Measurements from ENCODE around the gene OR13C5. TPM values are rescaled to one million over a fixed set of nuclear protein-coding genes. Genes with fewer than 3 reads are reported as not detected.
"Not testable (repeated sequence)": the region's sequence is repeated elsewhere in the genome, so short reads cannot be mapped to it uniquely, and the experiment has no call there.

The OR13C5 gene, protein sequence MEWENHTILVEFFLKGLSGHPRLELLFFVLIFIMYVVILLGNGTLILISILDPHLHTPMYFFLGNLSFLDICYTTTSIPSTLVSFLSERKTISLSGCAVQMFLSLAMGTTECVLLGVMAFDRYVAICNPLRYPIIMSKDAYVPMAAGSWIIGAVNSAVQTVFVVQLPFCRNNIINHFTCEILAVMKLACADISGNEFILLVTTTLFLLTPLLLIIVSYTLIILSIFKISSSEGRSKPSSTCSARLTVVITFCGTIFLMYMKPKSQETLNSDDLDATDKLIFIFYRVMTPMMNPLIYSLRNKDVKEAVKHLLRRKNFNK
- total RNA-seq (2014; rRNA removed; shearing (Covaris generic); ENCODE audit: low replicate concordance), result not detected in 2 replicates

- DNase-seq (ENCODE audit: low read depth); in situ Hi-C loops (cut with HindIII; ENCODE audit: low pct_unique_long_range_greater_than_20kb, low sequenced_read_pairs): not testable (repeated sequence)
Measured at GRCh38 chr9:104599313-104599712, at the start of gene OR13C5. Gene OR13C5, minus strand, starts transcription at chr9:104599413. Its CDS starts 0 bp downstream, at chr9:104599413.

DNA sequence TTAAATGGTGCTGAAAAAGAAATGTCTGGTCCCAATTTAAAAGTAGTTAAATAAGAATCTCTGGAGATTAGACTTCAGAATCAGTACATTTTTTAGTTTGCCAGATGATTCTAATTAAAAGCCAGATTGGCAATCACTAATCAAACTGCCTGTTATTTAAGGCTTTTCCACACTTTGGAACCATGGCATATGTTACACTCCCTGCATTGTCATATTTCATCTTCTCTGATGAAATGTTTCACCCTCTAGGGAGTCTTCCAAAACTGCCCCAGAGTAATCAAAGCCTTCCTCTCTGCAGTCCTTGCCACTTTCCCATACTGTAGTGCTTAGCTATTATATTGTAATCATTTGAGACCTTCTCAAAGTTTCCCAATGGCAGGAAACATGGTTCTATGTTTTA lies 36.2 kb upstream of the OR13C5 start:
- no peak for DNase-seq (ENCODE audit: low read depth)
- in situ Hi-C loops (cut with HindIII; ENCODE audit: low pct_unique_long_range_greater_than_20kb, low sequenced_read_pairs), result no loop called here

GRCh38 chr9:104633976-104634520 lies 34.8 kb upstream of the OR13C5 start:
- no peak for DNase-seq (ENCODE audit: low read depth)
- in situ Hi-C loops (cut with HindIII; ENCODE audit: low pct_unique_long_range_greater_than_20kb, low sequenced_read_pairs), result no loop called here

DNA sequence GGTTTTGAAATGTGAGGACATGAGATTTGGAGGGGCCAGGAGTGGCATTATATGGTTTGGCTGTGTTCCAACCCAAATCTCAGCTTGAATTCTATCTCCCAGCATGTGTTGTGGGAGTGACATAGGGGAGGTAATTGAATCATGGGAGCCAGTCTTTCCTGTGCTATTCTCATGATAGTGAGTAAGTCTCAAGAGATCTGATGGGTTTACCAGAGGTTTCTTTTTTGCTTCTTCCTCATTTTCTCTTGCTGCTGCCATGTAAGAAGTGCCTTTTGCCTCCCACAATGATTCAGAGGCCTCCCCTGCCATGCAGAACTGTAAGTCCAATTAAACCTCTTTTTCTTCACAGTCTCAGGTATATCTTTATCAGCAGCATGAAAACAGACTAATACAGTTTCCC lies 26.8 kb upstream of the OR13C5 start:
- DNase-seq (ENCODE audit: low read depth); in situ Hi-C loops (cut with HindIII; ENCODE audit: low pct_unique_long_range_greater_than_20kb, low sequenced_read_pairs): not testable (repeated sequence)

GRCh38 chr9:104618104-104618503 lies 18.9 kb upstream of the OR13C5 start, which contains the start of gene OR13C9:
Gene OR13C9, minus strand, starts transcription at chr9:104618204. Its CDS starts 0 bp downstream, at chr9:104618204.
- in situ Hi-C loops (cut with HindIII; ENCODE audit: low pct_unique_long_range_greater_than_20kb, low sequenced_read_pairs), result no loop called here

DNA sequence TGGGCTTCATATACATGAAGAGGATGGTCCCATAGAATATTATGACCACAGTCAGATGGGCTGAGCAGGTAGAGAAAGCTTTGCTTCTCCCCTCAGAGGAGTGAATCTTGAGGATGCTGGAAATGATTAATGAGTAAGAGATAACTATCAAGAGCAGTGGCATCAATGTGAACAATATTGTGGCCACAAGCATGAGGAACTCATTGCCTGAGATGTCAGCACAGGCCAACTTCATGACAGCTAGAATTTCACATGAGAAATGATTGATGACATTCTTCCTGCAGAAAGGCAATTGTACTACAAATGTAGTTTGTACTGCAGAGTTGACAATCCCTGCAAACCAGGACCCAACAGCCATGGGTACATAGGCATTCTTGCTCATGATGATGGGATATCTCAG lies 18.2 kb upstream of the OR13C5 start:
- in situ Hi-C loops (cut with HindIII; ENCODE audit: low pct_unique_long_range_greater_than_20kb, low sequenced_read_pairs), result no loop called here
- DNase-seq (ENCODE audit: low read depth), result no peak

More at GRCh38 chr9:104618104-104618503, 18.9 kb upstream of the OR13C5 start, which contains the start of gene OR13C9:
- DNase-seq (ENCODE audit: low read depth), result no peak

GRCh38 chr9:104611213-104611612 lies 12.0 kb upstream of the OR13C5 start:
- in situ Hi-C loops (cut with HindIII; ENCODE audit: low pct_unique_long_range_greater_than_20kb, low sequenced_read_pairs), result no loop called here
- DNase-seq (ENCODE audit: low read depth), result no peak

- in situ Hi-C loops (cut with HindIII; ENCODE audit: low pct_unique_long_range_greater_than_20kb, low sequenced_read_pairs), result no loop called here
- DNase-seq (ENCODE audit: low read depth), result no peak
Measured at GRCh38 chr9:104608336-104608735, 9.1 kb upstream of the OR13C5 start.

GRCh38 chr9:104606152-104606551 lies 6.9 kb upstream of the OR13C5 start:
- in situ Hi-C loops (cut with HindIII; ENCODE audit: low pct_unique_long_range_greater_than_20kb, low sequenced_read_pairs), result no loop called here
- no peak for DNase-seq (ENCODE audit: low read depth)

DNA sequence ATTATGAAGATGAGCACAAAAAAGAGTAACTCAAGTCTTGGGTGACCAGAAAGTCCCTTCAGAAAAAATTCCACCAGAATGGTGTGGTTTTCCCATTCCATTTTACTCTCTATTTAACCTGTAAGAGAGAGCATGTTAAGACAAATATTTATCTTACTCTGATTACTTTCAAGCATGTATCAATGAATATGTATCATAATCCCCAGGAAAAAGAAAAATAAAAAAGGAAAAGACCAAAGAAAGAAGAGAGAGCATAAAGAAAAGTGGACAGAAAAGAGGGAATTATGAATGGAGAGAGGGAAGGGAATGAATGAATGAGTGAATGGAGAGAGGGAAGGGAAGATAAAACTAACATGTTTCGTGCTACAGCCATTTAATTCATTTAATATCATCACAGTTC lies 6.3 kb upstream of the OR13C5 start, which contains the start of gene OR13C2:
TSS of gene OR13C2 (minus strand) at position 101 of the 400 bp plus-strand sequence. CDS start at position 101, 0 bp downstream.
- in situ Hi-C loops (cut with HindIII; ENCODE audit: low pct_unique_long_range_greater_than_20kb, low sequenced_read_pairs); DNase-seq (ENCODE audit: low read depth): not testable (repeated sequence)

DNA sequence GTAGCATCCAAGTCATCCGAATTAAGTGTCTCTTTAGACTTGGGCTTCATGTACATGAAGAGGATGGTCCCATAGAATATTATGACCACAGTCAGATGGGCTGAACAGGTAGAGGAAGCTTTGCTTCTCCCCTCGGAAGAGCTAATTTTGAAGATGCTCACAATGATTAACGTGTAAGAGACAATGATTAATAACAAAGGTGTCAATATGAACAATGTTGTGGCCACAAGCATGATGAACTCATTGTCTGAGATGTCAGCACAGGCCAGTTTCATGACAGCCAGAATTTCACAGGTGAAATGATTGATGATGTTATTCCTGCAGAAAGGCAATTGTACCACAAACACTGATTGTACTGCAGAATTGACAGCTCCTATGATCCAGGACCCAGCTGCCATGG lies 5.6 kb upstream of the OR13C5 start:
- no peak for DNase-seq (ENCODE audit: low read depth)
- in situ Hi-C loops (cut with HindIII; ENCODE audit: low pct_unique_long_range_greater_than_20kb, low sequenced_read_pairs), result no loop called here

DNA sequence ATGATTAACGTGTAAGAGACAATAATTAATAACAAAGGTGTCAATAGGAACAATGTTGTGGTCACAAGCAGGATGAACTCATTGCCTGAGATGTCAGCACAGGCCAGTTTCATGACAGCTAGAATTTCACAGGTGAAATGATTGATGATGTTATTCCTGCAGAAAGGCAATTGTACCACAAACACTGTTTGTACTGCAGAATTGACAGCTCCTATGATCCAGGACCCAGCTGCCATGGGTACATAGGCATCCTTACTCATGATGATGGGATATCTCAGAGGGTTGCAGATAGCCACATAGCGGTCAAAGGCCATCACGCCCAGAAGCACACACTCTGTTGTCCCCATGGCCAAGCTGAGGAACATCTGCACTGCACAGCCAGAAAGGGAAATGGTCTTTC lies 464 bp downstream of the OR13C5 start:
- DNase-seq (ENCODE audit: low read depth); in situ Hi-C loops (cut with HindIII; ENCODE audit: low pct_unique_long_range_greater_than_20kb, low sequenced_read_pairs): not testable (repeated sequence)

GRCh38 chr9:104589626-104590025 lies 9.6 kb downstream of the OR13C5 start:
- in situ Hi-C loops (cut with HindIII; ENCODE audit: low pct_unique_long_range_greater_than_20kb, low sequenced_read_pairs), result no loop called here
- no peak for DNase-seq (ENCODE audit: low read depth)

DNA sequence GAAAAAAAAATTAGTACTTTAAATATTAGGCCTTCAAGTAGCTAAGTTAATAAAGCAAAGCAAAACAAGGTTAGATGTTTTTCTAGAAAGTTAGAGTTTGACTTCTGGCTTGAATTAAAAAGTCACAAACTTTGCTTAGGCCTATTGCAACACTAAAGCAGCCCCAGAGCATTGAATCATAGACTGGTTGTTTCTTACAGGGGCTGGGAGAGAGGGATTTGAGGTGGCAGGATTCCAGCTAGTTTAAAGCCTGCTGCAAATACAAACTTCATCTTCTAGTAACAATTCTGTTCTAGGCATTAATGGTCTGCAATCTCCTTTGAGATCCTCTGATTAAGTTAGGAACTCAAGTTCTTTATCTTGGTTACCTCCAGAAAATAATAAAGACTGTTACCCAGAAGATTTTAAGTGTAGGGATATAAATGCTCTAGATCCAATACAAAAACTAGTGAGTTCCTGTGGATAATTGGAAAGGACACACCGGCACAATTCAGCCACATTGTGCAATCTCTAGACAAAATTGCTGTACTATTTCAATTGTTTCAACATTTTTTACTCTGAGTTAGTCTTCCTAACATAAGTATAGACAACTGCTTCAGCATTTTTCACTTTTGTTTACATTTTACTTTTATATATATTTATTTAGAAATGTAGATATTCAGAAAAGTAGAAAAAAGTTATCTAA lies 12.6 kb downstream of the OR13C5 start:
- in situ Hi-C loops (cut with HindIII; ENCODE audit: low pct_unique_long_range_greater_than_20kb, low sequenced_read_pairs), result no loop called here
- DNase-seq (ENCODE audit: low read depth), result no peak

DNA sequence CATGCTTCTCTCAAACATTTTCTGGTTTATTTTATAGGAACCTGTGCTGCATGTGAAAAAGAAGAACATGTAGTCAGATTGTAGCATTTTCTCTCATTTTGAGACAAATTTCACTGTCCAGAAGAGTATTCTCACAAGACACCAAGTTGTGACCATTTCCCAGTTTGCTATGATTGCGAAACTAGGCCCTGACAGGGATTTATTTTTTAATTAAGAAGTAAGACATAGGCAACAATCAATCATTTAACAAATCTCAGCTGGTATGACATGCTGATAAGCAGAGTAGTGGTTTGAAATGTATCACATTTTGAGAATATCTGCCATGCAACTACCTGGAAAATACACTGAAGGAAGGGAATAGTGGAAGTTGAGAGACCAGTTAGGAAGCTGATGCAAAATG lies 18.7 kb downstream of the OR13C5 start:
- in situ Hi-C loops (cut with HindIII; ENCODE audit: low pct_unique_long_range_greater_than_20kb, low sequenced_read_pairs), result no loop called here
- DNase-seq (ENCODE audit: low read depth), result no peak

GRCh38 chr9:104577263-104577662 lies 21.9 kb downstream of the OR13C5 start:
- in situ Hi-C loops (cut with HindIII; ENCODE audit: low pct_unique_long_range_greater_than_20kb, low sequenced_read_pairs), result no loop called here
- no peak for DNase-seq (ENCODE audit: low read depth)

DNA sequence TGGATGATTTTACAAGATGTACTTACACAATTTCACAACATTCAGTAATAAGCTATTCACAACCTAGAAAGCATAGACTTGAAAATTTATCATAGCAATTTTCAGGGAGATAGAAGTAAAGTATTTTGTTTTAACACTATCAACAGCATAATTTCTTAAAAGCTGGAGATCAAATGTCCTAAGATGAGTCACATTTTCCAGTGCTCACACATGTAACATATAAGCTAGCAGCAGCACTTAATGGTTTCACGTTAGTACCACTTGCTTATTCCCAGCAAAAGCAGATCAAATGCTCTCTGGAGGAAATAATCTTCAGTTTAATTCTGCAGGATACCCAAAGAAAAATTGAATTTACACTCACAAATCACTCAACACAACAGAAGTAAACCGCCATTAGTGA lies 23.8 kb downstream of the OR13C5 start:
- in situ Hi-C loops (cut with HindIII; ENCODE audit: low pct_unique_long_range_greater_than_20kb, low sequenced_read_pairs), result no loop called here
- DNase-seq (ENCODE audit: low read depth), result no peak

GRCh38 chr9:104572612-104573011 lies 26.6 kb downstream of the OR13C5 start:
- in situ Hi-C loops (cut with HindIII; ENCODE audit: low pct_unique_long_range_greater_than_20kb, low sequenced_read_pairs), result no loop called here
- no peak for DNase-seq (ENCODE audit: low read depth)

DNA sequence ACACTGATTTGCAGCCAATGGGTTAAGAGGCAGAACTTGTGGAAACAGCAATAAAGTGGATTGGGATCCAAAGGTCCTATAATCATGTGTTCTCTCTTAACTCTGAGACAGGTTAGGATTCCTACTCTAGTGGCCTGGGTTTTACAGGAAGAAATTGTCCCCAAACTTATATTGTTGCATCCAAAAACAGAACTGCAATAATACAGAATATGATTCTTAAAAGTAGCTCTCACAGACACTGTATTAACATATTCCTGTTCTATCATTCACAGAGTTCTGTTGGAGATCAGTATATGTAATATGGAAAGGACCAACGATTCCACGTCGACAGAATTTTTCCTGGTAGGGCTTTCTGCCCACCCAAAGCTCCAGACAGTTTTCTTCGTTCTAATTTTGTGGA lies 30.3 kb downstream of the OR13C5 start, which contains the start of gene OR13C8:
TSS of gene OR13C8 (plus strand) at position 301 of the 400 bp plus-strand sequence. CDS start at position 301, 0 bp downstream.
- no peak for DNase-seq (ENCODE audit: low read depth)
- in situ Hi-C loops (cut with HindIII; ENCODE audit: low pct_unique_long_range_greater_than_20kb, low sequenced_read_pairs), result no loop called here

Data from Caki2 (cell line).